Mesenchymal stem cell (in vitro differentiated cells and primary cell): ENCODE results near the gene MPZL1.

Experiments
- DNase-seq: peaks from one replicate; pipeline ENCODE4 v3.0.0-alpha.2; 2013
- H2AFZ ChIP-seq: one replicate; pipeline ENCODE4 v1.6.1; 2013; ENCODE audit warnings: low read depth, mild to moderate bottlenecking, control low read depth, inconsistent platforms, low read length, moderate library complexity
- H2AK5ac ChIP-seq: 2 replicates; pipeline ENCODE4 v1.6.1; 2013; ENCODE audit warnings: low read length, moderate library complexity, mild to moderate bottlenecking, inconsistent platforms; ENCODE audit not compliant: severe bottlenecking
- H2BK120ac ChIP-seq: one replicate; pipeline ENCODE4 v1.6.1; 2013; ENCODE audit warnings: low read depth, mild to moderate bottlenecking, inconsistent platforms, low read length, moderate library complexity
- H2BK12ac ChIP-seq, 2 experiments: one replicate each; pipeline ENCODE4 v1.6.1; 2013; ENCODE audit warnings: inconsistent platforms in 2 of 2, low read length in 2 of 2, mild to moderate bottlenecking in 2 of 2, moderate library complexity in 2 of 2, control low read depth in 1 of 2
- H2BK15ac ChIP-seq: one replicate; pipeline ENCODE4 v1.6.1; 2013; ENCODE audit warnings: mild to moderate bottlenecking, low read depth, inconsistent platforms; ENCODE audit not compliant: poor library complexity, severe bottlenecking
- H2BK5ac ChIP-seq: 2 replicates; pipeline ENCODE4 v1.6.1; 2013; ENCODE audit warnings: low read depth, mild to moderate bottlenecking, low read length, control low read depth, inconsistent platforms; ENCODE audit not compliant: poor library complexity, severe bottlenecking
- H3K14ac ChIP-seq, 2 experiments: one replicate each; pipeline ENCODE4 v1.6.1; 2013; ENCODE audit warnings: inconsistent platforms in 2 of 2, low read length in 2 of 2, control low read depth in 1 of 2, mild to moderate bottlenecking in 1 of 2, moderate library complexity in 1 of 2
- H3K18ac ChIP-seq, 2 experiments: one replicate each; pipeline ENCODE4 v1.6.1; 2013; ENCODE audit warnings: inconsistent platforms in 2 of 2, low read length in 2 of 2, control low read depth in 1 of 2, low read depth in 1 of 2, mild to moderate bottlenecking in 1 of 2
- H3K23ac ChIP-seq, 2 experiments: one replicate each; pipeline ENCODE4 v1.6.1; 2013; ENCODE audit warnings: inconsistent platforms in 2 of 2, low read length in 2 of 2, mild to moderate bottlenecking in 2 of 2, moderate library complexity in 2 of 2, control low read depth in 1 of 2
- H3K27ac ChIP-seq: 2 replicates; pipeline ENCODE4 v1.5.1; 2013; ENCODE audit warnings: mild to moderate bottlenecking, moderate library complexity, low read length, control low read depth, inconsistent platforms; ENCODE audit not compliant: poor library complexity, severe bottlenecking
- H3K27me3 ChIP-seq, 2 experiments: 2 replicates each; pipeline versions ENCODE4 v1.6.1 to v1.7.0; 2013; ENCODE audit warnings: low read length in 2 of 2, mild to moderate bottlenecking in 2 of 2, moderate library complexity in 2 of 2, control low read depth in 1 of 2, inconsistent platforms in 1 of 2; ENCODE audit not compliant: control insufficient read depth in 1 of 2, insufficient read depth in 1 of 2
- H3K36me3 ChIP-seq, 2 experiments: 2 replicates each; pipeline versions ENCODE4 v1.6.1 to v1.7.0; 2013; ENCODE audit warnings: low read length in 2 of 2, control low read depth in 1 of 2, inconsistent platforms in 1 of 2, low read depth in 1 of 2, mild to moderate bottlenecking in 1 of 2; ENCODE audit not compliant: insufficient read depth in 2 of 2, control insufficient read depth in 1 of 2
- H3K4ac ChIP-seq, 2 experiments: one replicate each; pipeline ENCODE4 v1.6.1; 2013; ENCODE audit warnings: inconsistent platforms in 2 of 2, low read length in 2 of 2, mild to moderate bottlenecking in 2 of 2, moderate library complexity in 2 of 2, control low read depth in 1 of 2, low read depth in 1 of 2
- H3K4me1 ChIP-seq: 2 replicates; pipeline ENCODE4 v1.6.1; 2013; ENCODE audit warnings: low read depth, low read length, control low read depth; ENCODE audit not compliant: control insufficient read depth, insufficient read depth
- H3K4me2 ChIP-seq: 2 replicates; pipeline ENCODE4 v1.6.1; 2013; ENCODE audit warnings: low read length, mild to moderate bottlenecking, inconsistent platforms; ENCODE audit not compliant: poor library complexity, severe bottlenecking
- H3K4me3 ChIP-seq, 2 experiments: 2 replicates each; pipeline versions ENCODE4 v1.5.1 to v1.7.0; 2013; ENCODE audit warnings: low read length in 2 of 2, mild to moderate bottlenecking in 2 of 2, control low read depth in 1 of 2, low read depth in 1 of 2; ENCODE audit not compliant: insufficient read depth in 1 of 2
- H3K79me1 ChIP-seq: replicated peaks from 2 replicates; pipeline ENCODE4 v1.6.1; 2013; ENCODE audit warnings: mild to moderate bottlenecking, control low read depth, low read length, inconsistent platforms; ENCODE audit not compliant: poor library complexity, severe bottlenecking
- H3K9ac ChIP-seq: 2 replicates; pipeline ENCODE4 v1.7.0; 2013; ENCODE audit warnings: mild to moderate bottlenecking, low read length, moderate library complexity
- H3K9me3 ChIP-seq: 2 replicates; pipeline ENCODE4 v1.7.0; 2013; ENCODE audit warnings: mild to moderate bottlenecking, low read length; ENCODE audit not compliant: control insufficient read depth
- H4K8ac ChIP-seq: one replicate; pipeline ENCODE4 v1.6.1; 2013; ENCODE audit warnings: inconsistent platforms, mild to moderate bottlenecking, low read length, moderate library complexity
- H4K91ac ChIP-seq: one replicate; pipeline ENCODE4 v1.6.1; 2013; ENCODE audit warnings: mild to moderate bottlenecking, low read length, inconsistent platforms
- WGBS: methylation state at CpG from one replicate; pipeline ENCODE4 v1.1.7; 2013; ENCODE audit warnings: mixed read lengths; 5-methylcytosine and 5-hydroxymethylcytosine counted together

MPZL1 gene

DNA sequence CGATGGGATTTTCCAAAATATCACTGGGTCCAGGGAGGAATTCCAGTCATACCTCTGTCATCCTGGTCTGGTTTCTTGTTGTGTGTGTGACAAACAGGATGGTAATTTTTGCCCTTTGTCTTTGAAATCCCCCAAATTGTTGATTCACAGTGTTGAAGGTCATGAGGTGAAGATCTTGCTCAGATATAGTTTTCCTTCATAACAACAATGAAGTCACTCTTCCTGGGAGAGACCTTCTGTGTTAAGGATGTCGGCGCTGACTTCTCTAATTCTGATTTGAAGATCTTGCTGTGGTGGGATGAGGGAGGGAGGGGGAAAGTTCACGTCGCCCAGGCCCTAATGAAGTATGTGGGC, 32.2 kb upstream of the MPZL1 start:
- DNase-seq, result no peak
- no peak overlapping the region for H3K4me3 ChIP-seq
- H4K8ac ChIP-seq, result no peak overlapping the region
- H2BK5ac ChIP-seq, result no peak overlapping the region
- no peak overlapping the region for H3K18ac ChIP-seq
- no peaks in the 10 kb centered on the region for H3K9me3 ChIP-seq
- H3K14ac ChIP-seq, result no peak overlapping the region
- H3K27ac ChIP-seq, result no peak overlapping the region
- H3K4ac ChIP-seq, result no peak overlapping the region
- no peak overlapping the region for H3K4me2 ChIP-seq
- H3K23ac ChIP-seq, result no peak overlapping the region
- H4K91ac ChIP-seq, result no peak overlapping the region
- no peak overlapping the region for H2AK5ac ChIP-seq
- H3K36me3 ChIP-seq, result no peaks in the 10 kb centered on the region
- no peak overlapping the region for H2BK12ac ChIP-seq
- H3K4me1 ChIP-seq, result no peaks in the 10 kb centered on the region
- H2AFZ ChIP-seq, result no peak overlapping the region
- peaks cover 0 to 29% of the 10 kb centered on the region in 2 experiments for H3K27me3 ChIP-seq
- no peaks in the 10 kb centered on the region for H3K79me1 ChIP-seq
- no peak overlapping the region for H2BK15ac ChIP-seq
- H2BK120ac ChIP-seq, result no peak overlapping the region
- no peak overlapping the region for H3K9ac ChIP-seq
- 72% methylated on average over 3 of the region's 5 CpGs for WGBS

DNA sequence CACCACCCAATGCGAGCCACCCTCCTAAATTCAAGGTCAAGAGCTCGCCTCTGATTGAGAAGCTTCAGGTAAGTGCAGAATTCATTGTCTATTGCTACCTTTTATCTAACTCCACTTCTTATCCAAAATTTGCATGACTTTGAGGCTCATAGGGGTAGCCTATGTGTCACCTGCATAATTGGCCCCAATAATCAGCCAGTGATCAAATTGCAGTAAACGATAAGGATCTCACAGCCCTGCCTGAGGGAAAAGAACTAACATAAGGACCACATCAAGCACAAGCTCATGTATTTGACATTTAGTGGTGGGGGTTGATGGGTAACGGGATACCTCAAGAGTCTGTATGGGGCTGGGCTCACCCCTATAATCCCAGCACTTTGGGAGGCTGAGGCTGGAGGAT, 31.7 kb upstream of the MPZL1 start:
- Histone ChIP-seq H4K8ac (no peak overlapping the region), H3K4me3 (no peak overlapping the region), H3K27ac (no peak overlapping the region), H2AFZ (no peak overlapping the region), H3K4me1 (peaks cover under 1% of the 10 kb centered on the region), H2AK5ac (no peak overlapping the region), H4K91ac (no peak overlapping the region), H2BK120ac (no peak overlapping the region), H3K4ac (no peak overlapping the region), H3K9me3 (no peaks in the 10 kb centered on the region), H2BK15ac (no peak overlapping the region), H3K27me3 (peaks cover 0 to 29% of the 10 kb centered on the region in 2 experiments), H3K14ac (no peak overlapping the region), H2BK12ac (no peak overlapping the region), H3K23ac (no peak overlapping the region), H2BK5ac (no peak overlapping the region), H3K4me2 (no peak overlapping the region), H3K18ac (no peak overlapping the region), H3K9ac (no peak overlapping the region), H3K36me3 (no peaks in the 10 kb centered on the region), H3K79me1 (no peaks in the 10 kb centered on the region)
- WGBS, result 97% methylated on average over 3 of the region's 4 CpGs
- no peak for DNase-seq

DNA sequence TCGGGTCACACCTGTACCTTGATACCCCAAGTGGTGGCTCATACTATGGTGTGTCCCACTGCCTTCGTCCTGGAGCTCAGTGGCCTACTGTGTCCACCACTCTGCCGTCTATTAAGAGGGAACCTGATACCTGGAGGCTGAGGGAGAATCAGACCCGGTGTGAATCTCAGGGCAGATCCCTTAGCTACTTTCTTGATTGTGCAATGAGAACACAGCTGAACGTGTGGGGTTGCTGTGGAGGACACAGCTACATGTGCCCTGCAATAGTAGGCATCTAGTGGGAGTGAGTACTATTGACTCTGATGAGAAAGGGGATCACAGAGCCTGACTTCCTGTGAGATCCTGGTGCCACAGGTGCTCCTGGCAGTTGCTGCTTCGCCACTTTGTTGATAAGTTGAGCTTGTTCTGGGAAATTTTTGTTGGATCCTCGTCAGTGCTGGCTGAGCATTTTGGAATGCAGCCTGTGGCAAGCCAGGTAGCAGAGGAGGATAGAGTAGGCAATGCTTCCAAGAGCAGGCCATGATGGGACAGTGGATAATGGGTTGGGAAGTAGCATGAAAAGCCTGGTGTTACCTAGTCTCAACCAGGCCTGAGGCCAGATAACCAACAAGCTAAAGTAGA, 28.2 kb upstream of the MPZL1 start:
- Histone ChIP-seq H2AFZ (no peak overlapping the region), H4K91ac (no peak overlapping the region)

DNA sequence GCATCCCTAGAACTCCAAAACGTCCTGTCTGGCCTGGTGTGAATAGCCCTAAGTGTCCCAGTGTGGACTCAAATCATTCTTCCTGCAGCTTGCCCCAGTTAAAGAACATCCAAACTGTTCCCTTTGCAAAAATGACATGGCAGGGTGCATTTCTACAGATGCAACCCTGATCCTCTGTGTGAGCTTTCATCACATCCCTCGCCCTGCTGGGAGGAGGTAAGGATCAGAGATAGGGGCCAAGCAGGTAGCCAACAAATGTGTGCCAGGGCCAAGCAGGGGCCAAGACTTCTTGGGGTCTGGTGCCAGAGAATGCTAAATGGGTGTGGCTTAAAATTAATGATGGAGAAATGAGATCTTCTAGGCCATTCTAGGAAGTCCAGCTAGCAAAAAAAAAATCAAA, 27.1 kb upstream of the MPZL1 start:
- H2BK5ac ChIP-seq, result no peak overlapping the region
- no peak overlapping the region for H3K18ac ChIP-seq
- peaks cover 7 to 37% of the 10 kb centered on the region in 2 experiments for H3K27me3 ChIP-seq
- H2AFZ ChIP-seq, result no peak overlapping the region
- no peak overlapping the region for H4K8ac ChIP-seq
- no peak overlapping the region for H3K27ac ChIP-seq
- no peak overlapping the region for H4K91ac ChIP-seq
- 76% methylated on average over 2 of the region's 2 CpGs for WGBS
- H2BK12ac ChIP-seq, result no peak overlapping the region
- H2AK5ac ChIP-seq, result no peak overlapping the region
- no peak overlapping the region for H2BK120ac ChIP-seq
- H3K4me3 ChIP-seq, result no peak overlapping the region
- H3K36me3 ChIP-seq, result no peaks in the 10 kb centered on the region
- no peaks in the 10 kb centered on the region for H3K9me3 ChIP-seq
- no peak overlapping the region for H3K4me2 ChIP-seq
- DNase-seq, result no peak
- H2BK15ac ChIP-seq, result no peak overlapping the region
- H3K14ac ChIP-seq, result no peak overlapping the region
- H3K79me1 ChIP-seq, result no peaks in the 10 kb centered on the region
- no peak overlapping the region for H3K9ac ChIP-seq
- no peak overlapping the region for H3K23ac ChIP-seq
- H3K4me1 ChIP-seq, result peaks cover 3% of the 10 kb centered on the region
- no peak overlapping the region for H3K4ac ChIP-seq

More for the DNA sequence above, 28.2 kb upstream of the MPZL1 start:
- no peaks in the 10 kb centered on the region for H3K9me3 ChIP-seq
- H3K4me3 ChIP-seq, result no peak overlapping the region
- H2BK15ac ChIP-seq, result no peak overlapping the region
- H2BK120ac ChIP-seq, result no peak overlapping the region
- H2AK5ac ChIP-seq, result no peak overlapping the region
- no peak overlapping the region for H2BK12ac ChIP-seq
- DNase-seq, result no peak
- H4K8ac ChIP-seq, result no peak overlapping the region
- no peak overlapping the region for H3K27ac ChIP-seq
- no peaks in the 10 kb centered on the region for H3K79me1 ChIP-seq
- H3K36me3 ChIP-seq, result no peaks in the 10 kb centered on the region
- WGBS, result 86% methylated on average over 7 of the region's 7 CpGs
- no peak overlapping the region for H3K9ac ChIP-seq
- H3K14ac ChIP-seq, result no peak overlapping the region
- H3K27me3 ChIP-seq, result peaks cover 4 to 37% of the 10 kb centered on the region in 2 experiments
- H3K4me1 ChIP-seq, result peaks cover 3% of the 10 kb centered on the region
- H3K23ac ChIP-seq, result no peak overlapping the region
- H3K4me2 ChIP-seq, result no peak overlapping the region
- H3K4ac ChIP-seq, result no peak overlapping the region
- H3K18ac ChIP-seq, result no peak overlapping the region
- H2BK5ac ChIP-seq, result no peak overlapping the region
